ENCODE measurements around the gene MGLL.

The MGLL gene

DNA sequence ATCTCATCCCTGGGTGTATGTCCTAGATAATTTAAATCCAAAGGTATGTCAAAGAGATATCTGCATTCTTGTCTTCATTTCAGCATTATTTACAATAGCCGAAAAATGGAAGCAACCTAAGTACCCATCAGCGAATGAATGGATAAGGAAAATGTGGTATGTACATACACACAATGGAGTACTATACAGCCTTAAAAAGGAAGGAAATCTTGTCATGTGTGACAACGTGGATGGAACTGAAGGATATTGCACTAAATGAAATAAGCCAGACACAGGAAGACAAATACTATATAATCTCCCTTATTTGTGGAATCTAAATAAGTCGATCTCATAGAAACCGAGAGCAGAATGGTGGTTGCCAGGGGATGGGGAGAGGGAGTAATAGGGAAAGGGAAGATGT, 16.8 kb upstream of the MGLL start:
- in situ Hi-C loops (cut with HindIII; ENCODE audit: low sequenced_read_pairs) = loop anchor here (25.0 kb wide), 1 partner anchor 127 kb away; no protein-coding TSS in a partner anchor

DNA sequence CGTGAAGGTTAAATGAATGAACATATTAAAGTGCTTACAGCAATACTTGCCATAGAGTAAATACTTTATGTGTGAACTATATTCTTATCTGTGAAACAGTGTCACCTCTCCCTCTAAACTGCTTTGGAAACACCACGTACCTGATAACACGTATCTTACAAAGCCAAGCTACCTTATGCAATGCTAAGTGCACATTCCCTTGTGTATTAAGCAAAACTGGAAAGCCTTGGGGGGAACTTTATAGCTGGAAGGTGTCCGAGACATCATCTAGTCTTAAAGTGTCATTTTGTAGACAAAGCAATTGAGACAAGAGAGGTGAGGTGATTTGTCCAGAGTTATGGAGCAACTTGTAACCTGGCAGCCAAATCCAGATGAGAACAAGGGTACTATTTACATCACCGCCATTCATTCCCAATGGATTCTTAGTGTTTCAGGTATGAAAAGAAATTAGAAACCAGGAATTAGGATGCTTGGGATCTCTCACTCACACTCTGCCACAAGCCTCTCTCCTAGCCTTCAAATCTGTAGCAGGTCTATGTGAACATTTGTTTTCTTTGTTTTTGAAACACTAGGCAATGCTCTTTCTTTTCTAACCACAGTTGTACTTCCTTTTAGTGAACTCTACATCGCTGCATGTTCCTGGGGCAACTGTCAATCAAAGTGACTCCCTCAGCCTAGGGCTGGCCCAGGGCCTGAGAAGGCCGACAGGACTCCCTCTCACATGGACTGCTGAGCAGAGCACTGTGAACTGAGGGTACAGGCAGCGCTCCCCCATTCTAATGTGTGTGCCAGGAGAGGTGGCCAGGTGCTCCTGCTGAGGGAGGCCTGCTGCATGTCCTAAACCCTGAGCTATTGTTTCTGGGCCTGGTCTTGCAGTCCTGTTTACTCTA, 13.9 kb upstream of the MGLL start:
- in situ Hi-C loops (cut with HindIII; ENCODE audit: low sequenced_read_pairs) = loop anchor here (25.0 kb wide), 1 partner anchor 124 kb away; no protein-coding TSS in a partner anchor

DNA sequence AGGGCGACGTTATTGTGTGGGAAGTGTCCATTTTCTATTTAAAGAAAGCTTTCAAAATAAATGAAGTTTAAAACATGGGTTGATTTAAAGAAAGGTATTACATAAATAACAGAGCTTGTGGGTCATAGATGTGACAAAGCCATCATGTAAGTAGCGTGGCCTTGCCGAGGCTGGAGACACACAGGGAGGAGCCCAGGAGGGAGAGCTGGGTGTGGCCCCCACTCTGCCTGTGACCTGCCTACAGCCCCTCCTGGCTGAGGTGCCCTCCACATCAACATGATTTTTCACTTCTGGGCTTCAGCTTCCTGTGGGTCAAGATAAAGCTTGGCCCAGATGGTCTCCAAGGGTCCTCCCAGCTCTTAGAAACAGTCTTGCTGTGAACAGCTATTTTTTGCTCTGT, 12.5 kb upstream of the MGLL start:
- in situ Hi-C loops (cut with HindIII; ENCODE audit: low sequenced_read_pairs) = loop anchor here (25.0 kb wide), 1 partner anchor 122 kb away; no protein-coding TSS in a partner anchor

DNA sequence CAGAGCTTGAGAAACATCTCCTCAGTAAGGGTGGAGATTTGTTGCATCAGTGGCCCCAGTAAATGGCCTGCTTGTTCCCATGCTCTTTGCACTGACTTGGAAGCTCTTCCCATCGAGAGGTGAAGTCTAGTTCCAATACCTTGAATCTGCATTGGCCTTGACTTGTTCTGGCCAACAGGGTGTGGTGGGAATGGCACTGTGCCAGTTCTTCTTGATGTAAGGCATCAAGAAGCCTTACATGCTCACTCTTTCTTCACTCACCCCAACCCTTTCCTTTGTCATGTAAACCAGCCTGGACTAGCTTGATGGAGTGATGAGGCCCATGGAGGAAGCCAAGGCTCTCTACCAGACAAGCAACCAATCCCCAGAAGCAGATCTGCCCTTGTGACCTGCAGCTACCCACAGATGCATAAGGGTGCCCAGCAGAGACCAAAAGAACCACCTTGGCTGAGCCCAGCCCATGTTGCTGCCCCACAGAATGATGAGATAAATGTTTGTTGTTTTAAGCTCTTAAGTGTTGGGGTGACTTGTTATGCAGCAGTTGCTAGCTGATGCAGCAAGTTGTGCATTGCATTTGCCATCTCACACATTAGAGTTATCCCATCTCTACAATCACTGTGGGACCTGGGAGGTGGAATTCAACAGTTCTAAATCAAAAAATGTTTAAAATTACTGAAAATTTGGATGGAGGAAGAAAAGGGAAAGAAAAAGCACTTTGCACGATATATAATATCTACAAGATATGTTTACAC, 11.1 kb upstream of the MGLL start:
- in situ Hi-C loops (cut with HindIII; ENCODE audit: low sequenced_read_pairs) = loop anchor here (25.0 kb wide), 1 partner anchor 121 kb away; no protein-coding TSS in a partner anchor

DNA sequence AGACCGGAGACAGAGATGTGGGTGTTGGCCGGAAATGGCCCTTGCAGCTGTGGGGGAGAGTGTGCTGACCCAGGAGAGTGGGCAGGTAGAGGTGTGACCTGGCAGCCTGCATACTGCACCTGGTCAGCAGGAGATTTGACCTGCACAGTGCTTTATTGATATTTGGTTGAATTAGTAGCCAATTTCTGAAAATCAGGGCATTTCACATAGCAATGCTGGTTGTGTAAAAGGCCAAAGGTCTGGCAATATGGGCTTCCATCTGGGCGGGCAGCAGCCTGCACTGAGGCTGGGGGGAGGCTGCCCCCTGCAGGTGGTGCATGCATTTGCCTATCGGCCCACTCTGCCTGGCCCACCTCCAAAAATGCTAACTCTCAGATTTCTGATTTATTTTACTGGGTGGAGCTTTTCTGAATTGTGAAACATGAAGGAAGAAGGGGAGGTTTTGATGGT, 9.4 kb upstream of the MGLL start:
- in situ Hi-C loops (cut with HindIII; ENCODE audit: low sequenced_read_pairs) = loop anchor here (25.0 kb wide), 1 partner anchor 119 kb away; no protein-coding TSS in a partner anchor

DNA sequence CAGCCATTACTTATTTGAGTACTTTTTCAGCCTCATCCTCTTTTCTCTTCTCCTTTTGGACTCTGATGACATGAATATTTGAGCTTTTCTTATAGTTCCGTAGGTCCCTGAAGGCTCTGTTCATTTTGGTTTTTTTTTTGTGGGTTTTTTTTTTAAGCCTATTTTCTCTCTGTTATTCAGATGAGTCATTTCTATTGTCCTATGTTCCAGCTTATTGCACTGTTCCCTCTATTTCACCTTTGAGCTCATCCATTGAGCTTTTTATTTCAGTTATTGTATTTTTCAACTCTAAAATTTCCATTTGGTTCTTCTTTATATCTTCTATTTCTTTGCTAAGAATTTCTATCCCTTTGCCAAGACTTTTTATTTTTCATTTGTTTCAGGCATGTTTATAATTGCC, 7.2 kb upstream of the MGLL start:
- in situ Hi-C loops (cut with HindIII; ENCODE audit: low sequenced_read_pairs) = loop anchor here (25.0 kb wide), 1 partner anchor 117 kb away; no protein-coding TSS in a partner anchor

DNA sequence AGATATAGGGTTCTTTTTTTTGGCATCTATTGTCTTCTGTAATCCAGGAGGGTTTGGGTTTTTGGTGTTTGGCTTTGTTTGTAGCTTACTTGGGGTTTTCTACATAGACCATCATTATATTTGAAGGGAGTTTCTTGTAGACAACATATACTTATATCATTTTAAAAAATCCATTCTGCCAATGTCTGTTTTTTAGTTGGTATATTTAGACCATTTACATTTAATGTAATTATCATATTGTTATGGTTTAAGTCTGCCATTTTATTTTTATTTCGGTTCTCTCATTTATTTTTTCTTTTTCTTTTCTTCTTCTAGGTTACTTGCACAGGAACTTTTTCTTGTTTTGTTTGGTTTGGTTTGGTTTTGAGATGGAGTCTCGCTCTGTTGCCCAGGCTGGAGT, 5.5 kb upstream of the MGLL start:
- in situ Hi-C loops (cut with HindIII; ENCODE audit: low sequenced_read_pairs) = loop anchor here (25.0 kb wide), 1 partner anchor 116 kb away; no protein-coding TSS in a partner anchor

DNA sequence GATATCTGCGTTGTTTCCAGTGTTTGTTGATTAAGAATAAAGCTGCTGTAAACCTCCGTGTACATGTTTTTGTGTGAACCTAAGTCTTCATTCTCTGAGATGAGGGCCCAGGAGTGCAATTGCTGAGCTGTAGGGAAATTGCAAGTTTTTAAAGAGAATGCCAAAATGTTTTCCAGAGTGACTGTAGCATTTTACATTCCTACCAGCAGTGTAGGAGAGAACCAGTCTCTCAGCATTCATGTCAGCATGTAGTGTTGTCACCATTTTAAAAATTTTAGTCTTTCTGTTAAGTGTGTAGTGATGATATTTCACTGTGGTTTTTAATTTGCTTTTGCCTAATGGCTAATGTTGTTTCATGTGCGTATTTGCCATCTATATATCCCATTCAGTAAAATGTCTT, 3.4 kb upstream of the MGLL start:
- in situ Hi-C loops (cut with HindIII; ENCODE audit: low sequenced_read_pairs) = loop anchor here (25.0 kb wide), 1 partner anchor 113 kb away; no protein-coding TSS in a partner anchor

DNA sequence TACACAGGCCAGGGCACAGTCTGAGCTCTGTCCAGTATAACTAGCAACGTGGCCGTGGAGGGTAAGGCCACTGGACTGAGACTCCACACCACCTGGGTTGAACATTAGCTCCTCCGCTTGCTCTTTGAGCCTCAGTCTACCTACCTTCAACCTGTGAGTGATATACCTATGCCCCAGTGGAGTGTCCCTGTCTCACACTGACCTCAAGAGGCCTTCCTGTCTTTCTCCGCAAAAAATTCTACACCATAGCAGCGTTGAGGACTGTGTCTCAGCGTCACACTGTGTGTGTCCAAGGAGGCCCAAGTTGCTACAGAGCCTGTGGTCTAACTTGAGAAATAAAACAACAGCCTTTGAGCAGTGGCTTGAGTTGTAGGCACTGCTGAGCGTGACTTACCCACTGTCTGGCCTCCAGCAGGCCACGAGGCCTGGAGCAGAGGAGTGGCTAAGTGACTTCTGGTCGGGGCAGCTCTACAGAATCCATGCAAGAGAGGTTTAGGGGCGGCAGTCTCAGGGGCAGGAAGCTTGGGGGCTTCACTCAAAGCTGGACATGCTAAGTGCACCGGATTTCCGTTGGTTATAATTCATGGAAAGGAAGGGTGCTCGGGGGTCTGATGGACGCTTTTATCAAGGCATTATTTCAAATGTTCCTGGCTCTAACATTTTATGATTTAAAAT, 2.0 kb upstream of the MGLL start:
- in situ Hi-C loops (cut with HindIII; ENCODE audit: low sequenced_read_pairs) = no loop called here

DNA sequence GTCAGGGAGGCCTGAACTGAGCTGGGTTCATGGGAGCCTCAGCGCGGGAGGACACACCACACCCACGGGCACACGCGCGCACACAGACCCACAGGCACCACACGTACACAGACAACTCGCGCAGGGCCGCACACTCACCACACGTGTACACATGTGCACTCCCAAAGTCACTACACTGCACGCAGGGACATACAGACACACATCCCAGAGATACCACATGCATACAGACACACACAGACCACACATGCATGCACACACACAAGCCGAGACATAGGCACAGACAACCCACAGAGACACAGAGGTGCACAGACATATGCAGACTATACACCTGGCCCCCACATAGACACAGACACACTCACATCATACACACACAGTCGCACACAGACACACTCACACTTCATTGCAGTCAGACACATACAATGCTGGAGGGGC, 1.1 kb upstream of the MGLL start:
- in situ Hi-C loops (cut with HindIII; ENCODE audit: low sequenced_read_pairs) = no loop called here

DNA sequence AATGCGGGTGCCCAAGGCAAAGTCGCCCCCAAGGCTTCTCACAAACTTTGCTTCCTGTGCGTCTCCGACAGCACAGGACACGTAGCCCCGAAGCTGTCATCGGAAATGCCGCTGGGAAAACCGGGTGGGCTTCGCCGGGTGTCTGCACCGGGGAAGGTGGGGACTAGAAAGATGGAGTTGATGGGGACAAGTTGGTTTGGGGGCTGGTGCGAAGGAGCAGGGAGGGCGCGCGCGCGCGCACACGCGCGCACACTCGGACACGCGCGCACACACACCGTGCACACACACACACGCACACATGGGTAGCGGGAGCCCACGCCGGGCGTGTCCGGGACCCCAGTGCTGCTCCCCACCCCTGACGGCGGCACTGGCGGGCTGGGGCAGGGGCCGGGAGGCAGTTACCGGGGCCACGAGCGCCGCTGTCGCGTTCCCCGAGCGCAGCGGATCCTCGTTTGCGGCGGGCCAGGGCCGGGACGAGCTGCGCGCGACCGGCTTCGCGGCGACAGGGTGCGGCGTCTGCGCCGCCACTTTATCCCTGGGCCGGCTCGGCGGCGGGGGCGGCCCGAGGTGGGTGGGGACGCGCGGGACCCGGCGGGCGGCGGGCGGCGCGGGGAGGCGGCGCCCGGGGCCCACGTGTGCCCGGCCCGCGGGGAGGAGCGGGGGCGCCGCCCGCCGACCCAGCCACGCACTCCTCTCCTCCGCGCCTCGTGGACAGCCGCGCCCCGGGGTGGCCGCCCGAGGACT, 539 bp upstream of the MGLL start:
- in situ Hi-C loops (cut with HindIII; ENCODE audit: low sequenced_read_pairs) = no loop called here

DNA sequence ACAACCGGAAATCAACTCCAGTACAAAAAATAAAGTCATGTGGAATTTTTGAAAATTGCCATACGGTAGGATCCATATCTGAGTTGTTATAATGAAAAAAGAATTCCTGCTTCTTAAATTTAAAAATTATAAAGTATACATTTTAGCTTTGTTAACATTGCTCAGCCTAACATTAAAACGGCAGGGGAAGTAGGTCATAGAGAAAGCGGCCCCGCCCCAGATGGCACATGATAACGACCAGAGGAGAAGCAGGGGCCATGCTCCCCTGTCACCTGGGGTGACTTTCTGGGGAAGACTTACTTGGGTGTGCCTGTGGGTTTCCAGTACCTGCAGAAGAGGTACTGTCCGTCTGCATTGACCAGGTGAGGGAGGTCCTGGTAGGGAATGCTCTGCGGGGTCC, 921 bp downstream of the MGLL start:
- in situ Hi-C loops (cut with HindIII; ENCODE audit: low sequenced_read_pairs) = no loop called here

DNA sequence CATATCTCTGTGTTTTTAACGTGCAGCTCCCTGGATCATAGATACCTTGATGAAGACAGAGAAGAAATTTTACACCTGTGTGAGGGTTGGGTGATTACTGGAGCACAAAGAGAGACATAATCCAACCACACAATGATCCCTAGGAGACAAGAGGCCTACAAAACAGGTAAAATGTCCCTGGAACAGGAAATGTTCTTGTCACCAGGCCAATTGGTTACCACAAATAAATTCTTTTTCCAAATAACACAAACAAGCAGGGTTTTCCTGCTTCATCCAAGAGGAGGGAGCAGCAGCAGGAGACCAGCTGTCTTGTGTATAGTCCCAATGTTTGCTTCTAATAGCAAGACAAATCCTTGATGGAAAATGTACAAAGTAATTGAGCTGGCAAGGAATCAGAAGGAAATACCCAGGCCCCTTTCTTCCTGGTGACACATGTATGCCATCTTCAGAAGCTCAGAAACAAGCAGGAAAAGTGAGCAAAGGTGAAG, 1.4 kb downstream of the MGLL start:
- in situ Hi-C loops (cut with HindIII; ENCODE audit: low sequenced_read_pairs) = no loop called here

DNA sequence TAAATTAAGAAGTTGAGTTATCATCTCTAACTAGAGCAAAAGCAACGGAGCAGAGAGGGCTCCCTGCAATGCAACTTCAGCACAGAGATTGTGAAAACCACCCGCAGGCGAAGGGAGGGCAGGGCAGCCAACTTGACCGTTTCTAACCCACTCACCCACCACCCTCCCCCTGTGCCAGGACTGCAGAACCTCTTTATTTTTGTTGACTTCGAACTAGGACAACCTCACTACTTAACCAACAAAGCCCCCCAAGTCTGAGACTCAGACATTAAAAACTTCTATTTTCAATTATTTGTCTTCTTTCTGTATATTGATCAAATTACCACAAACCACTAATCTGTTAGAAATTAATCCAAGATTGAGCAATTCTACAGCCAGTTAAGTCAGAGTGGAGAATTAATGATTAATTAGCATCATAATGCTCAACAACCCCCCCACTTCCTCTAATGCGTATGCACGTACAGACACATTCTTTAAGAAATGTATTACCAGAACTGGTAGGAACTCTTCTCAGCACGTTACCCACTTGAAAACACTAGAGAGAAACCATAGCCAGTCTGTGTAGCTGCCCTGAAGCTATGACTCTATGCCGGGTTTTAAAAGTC, 2.0 kb downstream of the MGLL start:
- in situ Hi-C loops (cut with HindIII; ENCODE audit: low sequenced_read_pairs) = no loop called here

DNA sequence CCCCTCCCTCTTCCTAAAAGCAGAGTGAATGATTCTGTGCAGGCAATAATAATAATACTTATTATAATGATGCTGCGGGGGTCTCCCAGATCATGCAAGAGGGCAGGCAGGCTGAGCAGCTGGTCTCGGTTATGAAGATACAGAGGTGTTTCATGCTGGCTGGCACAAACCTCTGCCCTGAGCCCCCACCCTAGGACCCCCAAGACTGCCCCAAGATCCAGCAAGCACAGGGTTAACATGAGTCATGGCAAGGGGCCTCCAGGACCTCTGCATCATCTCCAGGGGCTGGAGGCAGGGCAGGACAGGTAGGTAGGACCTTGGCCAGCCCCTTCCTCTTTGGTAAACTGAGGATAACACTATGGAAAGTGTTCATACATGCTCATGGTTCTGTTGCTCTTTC, 2.7 kb downstream of the MGLL start:
- in situ Hi-C loops (cut with HindIII; ENCODE audit: low sequenced_read_pairs) = no loop called here

DNA sequence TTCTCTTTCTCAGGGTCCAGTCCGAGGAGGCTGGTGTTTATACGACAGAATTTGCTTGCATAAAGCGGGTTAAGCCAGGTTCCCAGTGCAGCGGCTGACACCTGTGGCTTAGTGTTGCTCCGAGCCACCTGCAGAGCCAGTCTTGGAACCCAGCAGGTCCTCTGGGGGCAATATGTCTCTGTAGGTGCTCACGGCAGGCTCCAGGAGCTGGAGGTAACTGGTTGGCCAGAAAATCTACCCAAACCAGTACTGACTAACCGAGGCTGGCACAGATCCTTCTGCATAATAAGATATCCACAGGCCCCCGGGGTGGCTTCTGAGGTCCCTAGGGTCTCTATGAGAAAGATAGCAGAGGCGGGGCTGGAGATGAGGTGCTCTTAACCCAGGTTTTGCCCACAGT, 3.2 kb downstream of the MGLL start:
- in situ Hi-C loops (cut with HindIII; ENCODE audit: low sequenced_read_pairs) = no loop called here

DNA sequence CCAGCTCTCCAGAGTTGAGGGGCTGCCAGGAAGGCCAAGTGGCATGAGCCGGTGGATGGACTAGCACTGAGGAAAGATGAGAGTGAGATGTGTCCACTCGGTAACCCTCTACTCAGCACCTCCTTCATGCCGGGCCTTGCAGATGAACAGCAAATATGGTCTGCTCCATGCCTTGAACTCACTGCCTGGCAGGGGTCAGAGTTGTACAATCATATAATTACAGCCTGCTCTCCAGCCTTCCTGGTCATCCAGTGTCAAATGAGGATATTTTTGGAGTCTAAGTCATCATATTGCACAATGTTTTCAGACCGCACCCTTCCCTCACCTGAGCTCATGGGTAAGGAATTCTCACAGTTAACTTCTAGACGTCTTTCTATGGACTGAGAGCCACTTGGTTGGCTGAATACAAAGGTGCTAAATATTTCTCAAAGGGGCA, 4.9 kb downstream of the MGLL start:
- in situ Hi-C loops (cut with HindIII; ENCODE audit: low sequenced_read_pairs) = no loop called here

DNA sequence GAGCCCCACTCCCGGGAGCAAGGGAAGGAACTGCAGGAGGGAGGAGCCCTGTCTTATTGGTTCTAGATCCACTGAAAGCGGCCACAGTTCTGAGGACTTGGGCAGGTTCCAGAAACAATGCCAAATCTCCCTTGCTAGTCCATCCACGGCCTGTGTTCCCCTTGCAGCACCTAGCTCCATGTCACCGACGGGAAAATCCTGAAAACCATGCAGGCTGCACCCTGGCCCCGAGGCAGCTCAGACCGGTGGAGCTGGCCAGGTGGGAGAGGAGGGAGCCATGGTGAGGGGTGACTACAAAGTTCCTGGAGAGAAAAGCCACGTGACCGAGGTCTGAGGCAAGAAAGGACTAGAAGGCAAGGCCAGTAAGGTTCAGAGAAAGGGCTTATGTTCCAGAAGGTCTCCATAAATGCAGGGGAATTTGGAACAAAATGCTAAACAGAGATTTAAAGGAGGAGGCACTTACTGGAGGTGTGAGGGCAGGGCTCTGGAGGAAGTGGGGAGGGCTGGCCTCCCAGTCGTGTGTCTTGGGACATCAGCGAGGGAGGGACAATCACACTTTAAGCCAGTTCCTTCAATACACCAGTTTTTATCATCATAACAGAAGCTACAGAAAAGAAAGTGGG, 5.4 kb downstream of the MGLL start:
- in situ Hi-C loops (cut with HindIII; ENCODE audit: low sequenced_read_pairs) = no loop called here

Data from DLD1 (cell line).